IMR-90 (cell line): ENCODE data around the gene EPB41L3. TPM values are rescaled to one million over a fixed set of nuclear protein-coding genes. Genes with fewer than 3 reads are reported as not detected.

Source experiments
- ATAC-seq: fragments of 200-7000 bp; cut with Tn5 transposase; 2 replicates; pipeline ENCODE4 v1.9.1; 2020; ENCODE audit warnings: low read depth, mild to moderate bottlenecking, moderate library complexity
- BruUV-seq: library from RNA; stranded (reverse); fragments of 400-500 nt; replicated peaks from 2 replicates; lab custom pipeline; 2021; lab: Mats Ljungman, UMichigan
- CTCF ChIA-PET: fragments of 300-600 bp; formaldehyde crosslinking; extraction: SDS; loops from one replicate; lab custom pipeline; 2021; ENCODE audit warnings: antibody characterized with exemption; lab: Yijun Ruan, JAX
- POLR2A ChIA-PET: fragments of 300-600 bp; sonication (Branson Sonifier 250); formaldehyde crosslinking; loops from one replicate; lab custom pipeline; 2022; ENCODE audit warnings: antibody characterized with exemption; ENCODE audit not compliant: unreplicated experiment; lab: Charles Lee
- DNase-seq: peaks from one replicate; pipeline ENCODE4 v3.0.0; 2013
- H2AFZ ChIP-seq: replicated peaks from 2 replicates; pipeline ENCODE3; 2013; ENCODE audit warnings: low read length, mild to moderate bottlenecking; ENCODE audit not compliant: poor library complexity
- H2AK5ac ChIP-seq: 2 replicates; pipeline ENCODE4 v1.6.1; 2013; ENCODE audit warnings: low read depth, low read length, inconsistent platforms
- H2AK9ac ChIP-seq: replicated peaks from 2 replicates; pipeline ENCODE3; 2013; ENCODE audit warnings: mild to moderate bottlenecking, low read depth, low read length, moderate library complexity; ENCODE audit not compliant: poor library complexity
- H2BK120ac ChIP-seq: 2 replicates; pipeline ENCODE4 v1.6.1; 2013; ENCODE audit warnings: low read depth, low read length, inconsistent platforms
- H2BK15ac ChIP-seq: 3 replicates; pipeline ENCODE4 v1.6.1; 2013; ENCODE audit warnings: low read depth, low read length, inconsistent platforms
- H2BK20ac ChIP-seq: 2 replicates; pipeline ENCODE4 v1.6.1; 2013; ENCODE audit warnings: low read depth, mild to moderate bottlenecking, inconsistent platforms, low read length, moderate library complexity
- H2BK5ac ChIP-seq: 2 replicates; pipeline ENCODE4 v1.6.1; 2013; ENCODE audit warnings: mild to moderate bottlenecking, low read depth, low read length, inconsistent platforms; ENCODE audit not compliant: poor library complexity, severe bottlenecking
- H3K14ac ChIP-seq: replicated peaks from 2 replicates; pipeline ENCODE4 v1.6.1; 2013; ENCODE audit warnings: low read depth, low read length, inconsistent platforms
- H3K18ac ChIP-seq: 2 replicates; pipeline ENCODE4 v1.6.1; 2013; ENCODE audit warnings: low read depth, low read length, control low read depth
- H3K23ac ChIP-seq: 2 replicates; pipeline ENCODE4 v1.6.1; 2013; ENCODE audit warnings: low read depth, low read length, inconsistent platforms
- H3K27ac ChIP-seq: 2 replicates; pipeline ENCODE4 v1.5.1; 2013; ENCODE audit warnings: mild to moderate bottlenecking, control low read depth, low read length; ENCODE audit not compliant: insufficient read depth
- H3K27me3 ChIP-seq: 2 replicates; pipeline ENCODE4 v1.6.1; 2013; ENCODE audit warnings: low read length; ENCODE audit not compliant: control insufficient read depth, insufficient read depth
- H3K36me3 ChIP-seq: 2 replicates; pipeline ENCODE4 v1.6.1; 2013; ENCODE audit warnings: low read length, mixed read lengths; ENCODE audit not compliant: control insufficient read depth, insufficient read depth
- H3K4ac ChIP-seq: 2 replicates; pipeline ENCODE4 v1.6.1; 2013; ENCODE audit warnings: low read depth, low read length, inconsistent platforms
- H3K4me1 ChIP-seq: 2 replicates; pipeline ENCODE4 v1.6.1; 2013; ENCODE audit warnings: low read length, mixed read lengths; ENCODE audit not compliant: control insufficient read depth, insufficient read depth
- H3K4me2 ChIP-seq: 2 replicates; pipeline ENCODE4 v1.6.1; 2013; ENCODE audit warnings: low read depth, mild to moderate bottlenecking, control low read depth, low read length, moderate library complexity
- H3K4me3 ChIP-seq: 2 replicates; pipeline ENCODE4 v1.5.1; 2013; ENCODE audit warnings: low read depth, mild to moderate bottlenecking, control low read depth, low read length, moderate library complexity; ENCODE audit not compliant: insufficient read depth
- H3K56ac ChIP-seq: 2 replicates; pipeline ENCODE4 v1.6.1; 2013; ENCODE audit warnings: low read length, inconsistent platforms; ENCODE audit not compliant: insufficient read depth; ENCODE audit errors: extremely low read depth
- H3K79me1 ChIP-seq, 2 experiments: 2 replicates each; pipeline ENCODE4 v1.6.1; 2013; ENCODE audit warnings: low read length in 2 of 2, inconsistent platforms in 1 of 2, low read depth in 1 of 2
- H3K9ac ChIP-seq: 2 replicates; pipeline ENCODE4 v1.6.1; 2013; ENCODE audit warnings: low read depth, low read length, control low read depth
- H3K9me1 ChIP-seq: 2 replicates; pipeline ENCODE4 v1.6.1; 2013; ENCODE audit warnings: low read length, inconsistent platforms; ENCODE audit not compliant: insufficient read depth
- H3K9me3 ChIP-seq: 2 replicates; pipeline ENCODE4 v1.6.1; 2013; ENCODE audit warnings: low read length; ENCODE audit not compliant: control insufficient read depth, insufficient read depth
- H4K20me1 ChIP-seq: 2 replicates; pipeline ENCODE4 v1.6.1; 2013; ENCODE audit warnings: low read length, inconsistent platforms; ENCODE audit not compliant: insufficient read depth
- H4K5ac ChIP-seq: 2 replicates; pipeline ENCODE4 v1.6.1; 2013; ENCODE audit warnings: mild to moderate bottlenecking, low read depth, low read length, control low read depth
- H4K8ac ChIP-seq, 2 experiments: 2 replicates each; pipeline ENCODE4 v1.6.1; 2013; ENCODE audit warnings: low read depth in 2 of 2, low read length in 2 of 2, control low read depth in 1 of 2, inconsistent platforms in 1 of 2
- H4K91ac ChIP-seq: 2 replicates; pipeline ENCODE4 v1.6.1; 2013; ENCODE audit warnings: low read depth, low read length, inconsistent platforms; ENCODE audit not compliant: insufficient read depth
- BHLHE40 ChIP-seq: fragments of 150-350 bp; IDR thresholded peaks from 2 replicates; pipeline ENCODE4 v1.6.1; 2016; ENCODE audit warnings: mild to moderate bottlenecking, low read depth, low read length
- CEBPB ChIP-seq: IDR thresholded peaks from 2 replicates; pipeline ENCODE4 v1.6.1; 2012; ENCODE audit warnings: low read depth, low read length, improper control_type of control experiment
- CHD1 ChIP-seq: IDR thresholded peaks from 2 replicates; pipeline ENCODE4 v1.6.1; 2012; ENCODE audit warnings: low read depth, low read length, improper control_type of control experiment
- FOS ChIP-seq: fragments of 150-350 bp; IDR thresholded peaks from 2 replicates; pipeline ENCODE4 v1.6.1; 2016; ENCODE audit warnings: low read depth, low read length
- MAFK ChIP-seq: IDR thresholded peaks from 2 replicates; pipeline ENCODE4 v1.6.1; 2012; ENCODE audit warnings: low read depth, low read length, improper control_type of control experiment
- MAZ ChIP-seq: IDR thresholded peaks from 2 replicates; pipeline ENCODE4 v1.6.1; 2012; ENCODE audit warnings: low read depth, mild to moderate bottlenecking, low read length, improper control_type of control experiment, moderate library complexity, borderline replicate concordance
- MXI1 ChIP-seq: IDR thresholded peaks from 2 replicates; pipeline ENCODE4 v1.6.1; 2012; ENCODE audit warnings: low read depth, mild to moderate bottlenecking, low read length, moderate library complexity, borderline replicate concordance
- NFE2L2 ChIP-seq: fragments of 150-350 bp; IDR thresholded peaks from 2 replicates; pipeline ENCODE4 v1.6.1; 2016; ENCODE audit warnings: low read depth, mild to moderate bottlenecking, low read length
- POLR2A ChIP-seq: IDR thresholded peaks from 2 replicates; pipeline ENCODE4 v1.6.1; 2012; ENCODE audit warnings: mild to moderate bottlenecking, low read depth, low read length
- RAD21 ChIP-seq: IDR thresholded peaks from 2 replicates; pipeline ENCODE4 v1.6.1; 2012; ENCODE audit warnings: low read length, improper control_type of control experiment
- RCOR1 ChIP-seq: IDR thresholded peaks from 2 replicates; pipeline ENCODE4 v1.6.1; 2012; ENCODE audit warnings: mild to moderate bottlenecking, low read length, improper control_type of control experiment; ENCODE audit not compliant: insufficient replicate concordance
- RFX5 ChIP-seq: IDR thresholded peaks from 2 replicates; pipeline ENCODE4 v1.8.0; 2012; ENCODE audit warnings: low read depth, mild to moderate bottlenecking, low read length, moderate library complexity
- SMC3 ChIP-seq: fragments of 150-350 bp; IDR thresholded peaks from 2 replicates; pipeline ENCODE4 v1.6.1; 2016; ENCODE audit warnings: low read depth, mild to moderate bottlenecking, antibody characterized with exemption, low read length, moderate library complexity
- WGBS, 2 experiments: methylation state at CpG; one replicate each; pipeline versions ENCODE4 v1.1.5 to v1.1.7; 2013; ENCODE audit warnings: missing lambda C conversion rate in 2 of 2; ENCODE audit not compliant: insufficient read length in 1 of 2; ENCODE audit errors: extremely low coverage in 2 of 2; 5-methylcytosine and 5-hydroxymethylcytosine counted together
- dilution Hi-C: fragments of 300-500 bp; cut with HindIII; formaldehyde crosslinking; loops from one replicate; pipeline ENCODE4 v1.14.3; 2018; ENCODE audit warnings: low sequenced_read_pairs; ENCODE audit not compliant: unreplicated experiment
- in situ Hi-C: fragments of 300-500 bp; cut with MboI; formaldehyde crosslinking; loops from 3 replicates; pipeline ENCODE4 v1.14.3; 2019; ENCODE audit warnings: low sequenced_read_pairs, inconsistent platforms, mixed read lengths
- intact Hi-C: fragments of 100-400 bp; cut with micrococcal nuclease; formaldehyde crosslinking; loops from 2 replicates; pipeline ENCODE4 v1.10.0; 2022
- polyA plus RNA-seq, 3 experiments: library from polyadenylated mRNA; depleted of rRNA; stranded (reverse); fragments of >200 nt; gene quantifications; 2 replicates each; pipeline ENCODE4 v1.2.3, GENCODE V29; 2012; ENCODE audit warnings: low replicate concordance in 1 of 3
- total RNA-seq: library from RNA; depleted of rRNA; stranded (reverse); fragments of >200 nt; gene quantifications from 2 replicates; pipeline ENCODE4 v1.2.3, GENCODE V29; 2012
- TF ChIP-seq, protein P1 (sequence below): fragments of 150-350 bp; IDR thresholded peaks from 2 replicates; pipeline ENCODE4 v1.6.1; 2016; ENCODE audit warnings: low read depth, mild to moderate bottlenecking, low read length, moderate library complexity, borderline replicate concordance
- TF ChIP-seq, protein P2 (sequence below): fragments of 150-350 bp; IDR thresholded peaks from 2 replicates; pipeline ENCODE4 v1.6.1; 2017; ENCODE audit warnings: mild to moderate bottlenecking, antibody characterized with exemption, low read length, low read depth
- TF ChIP-seq, protein P3 (sequence below): conservative IDR thresholded peaks from 2 replicates; pipeline ENCODE4 v1.5.1; 2012; ENCODE audit warnings: mild to moderate bottlenecking, low read depth, low read length, improper control_type of control experiment

The EPB41L3 gene
- total and polyA plus RNA-seq, 2 of the 4 experiments (the other 2 are of a cell fraction) = 36.6 to 70.3 TPM

DNA sequence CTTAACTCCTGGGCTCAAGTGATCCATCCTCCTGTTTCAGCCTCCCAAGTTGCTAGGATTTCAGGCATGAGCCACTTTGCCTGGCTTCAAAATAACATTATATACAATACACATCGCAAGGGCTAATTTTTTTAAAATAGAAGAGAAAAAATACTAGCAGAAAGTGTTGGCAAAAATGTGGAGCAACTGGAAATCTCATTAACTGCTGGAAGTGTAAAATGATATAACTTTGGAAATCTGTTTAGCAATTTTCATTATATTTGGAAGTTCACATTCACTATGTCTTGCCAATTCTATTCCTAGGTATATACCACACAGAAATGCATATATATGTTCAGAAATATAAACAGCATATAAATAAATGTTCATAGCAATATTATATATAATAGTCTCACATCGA lies 193.2 kb downstream of the EPB41L3 start:
- Histone ChIP-seq H3K23ac (no peak overlapping the region), H3K36me3 (no peaks in the 10 kb centered on the region), H3K9ac (no peak overlapping the region), H4K5ac (no peak overlapping the region), H3K4me3 (no peak overlapping the region), H4K20me1 (no peaks in the 10 kb centered on the region), H3K27me3 (no peaks in the 10 kb centered on the region), H3K4ac (no peak overlapping the region), H3K4me1 (no peaks in the 10 kb centered on the region), H3K14ac (no peak overlapping the region), H2BK5ac (no peak overlapping the region), H4K91ac (no peak overlapping the region), H2BK120ac (no peak overlapping the region), H2BK15ac (no peak overlapping the region), H2BK20ac (no peak overlapping the region), H3K9me1 (no peaks in the 10 kb centered on the region), H3K56ac (no peak overlapping the region), H3K27ac (no peak overlapping the region), H3K4me2 (no peak overlapping the region), H3K9me3 (no peaks in the 10 kb centered on the region), H2AFZ (no peak overlapping the region), H2AK9ac (no peak overlapping the region), H3K79me1 (no peaks in the 10 kb centered on the region), H2AK5ac (no peak overlapping the region), H4K8ac (no peak overlapping the region), H3K18ac (no peak overlapping the region)
- TF ChIP-seq CHD1 = no peak
- TF ChIP-seq MAZ = no peak
- TF ChIP-seq RCOR1 = no peak
- TF ChIP-seq, protein P1, sequence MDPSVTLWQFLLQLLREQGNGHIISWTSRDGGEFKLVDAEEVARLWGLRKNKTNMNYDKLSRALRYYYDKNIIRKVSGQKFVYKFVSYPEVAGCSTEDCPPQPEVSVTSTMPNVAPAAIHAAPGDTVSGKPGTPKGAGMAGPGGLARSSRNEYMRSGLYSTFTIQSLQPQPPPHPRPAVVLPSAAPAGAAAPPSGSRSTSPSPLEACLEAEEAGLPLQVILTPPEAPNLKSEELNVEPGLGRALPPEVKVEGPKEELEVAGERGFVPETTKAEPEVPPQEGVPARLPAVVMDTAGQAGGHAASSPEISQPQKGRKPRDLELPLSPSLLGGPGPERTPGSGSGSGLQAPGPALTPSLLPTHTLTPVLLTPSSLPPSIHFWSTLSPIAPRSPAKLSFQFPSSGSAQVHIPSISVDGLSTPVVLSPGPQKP = no peak
- no peak for TF ChIP-seq FOS
- TF ChIP-seq MAFK = no peak
- no peak for TF ChIP-seq NFE2L2
- TF ChIP-seq RFX5 = no peak
- no peak for TF ChIP-seq SMC3
- TF ChIP-seq CEBPB = no peak
- TF ChIP-seq, protein P2, sequence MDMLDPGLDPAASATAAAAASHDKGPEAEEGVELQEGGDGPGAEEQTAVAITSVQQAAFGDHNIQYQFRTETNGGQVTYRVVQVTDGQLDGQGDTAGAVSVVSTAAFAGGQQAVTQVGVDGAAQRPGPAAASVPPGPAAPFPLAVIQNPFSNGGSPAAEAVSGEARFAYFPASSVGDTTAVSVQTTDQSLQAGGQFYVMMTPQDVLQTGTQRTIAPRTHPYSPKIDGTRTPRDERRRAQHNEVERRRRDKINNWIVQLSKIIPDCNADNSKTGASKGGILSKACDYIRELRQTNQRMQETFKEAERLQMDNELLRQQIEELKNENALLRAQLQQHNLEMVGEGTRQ = no peak
- TF ChIP-seq BHLHE40 = no peak
- TF ChIP-seq POLR2A = no peak
- no peak for TF ChIP-seq MXI1
- no peak for TF ChIP-seq RAD21
- TF ChIP-seq, protein P3, sequence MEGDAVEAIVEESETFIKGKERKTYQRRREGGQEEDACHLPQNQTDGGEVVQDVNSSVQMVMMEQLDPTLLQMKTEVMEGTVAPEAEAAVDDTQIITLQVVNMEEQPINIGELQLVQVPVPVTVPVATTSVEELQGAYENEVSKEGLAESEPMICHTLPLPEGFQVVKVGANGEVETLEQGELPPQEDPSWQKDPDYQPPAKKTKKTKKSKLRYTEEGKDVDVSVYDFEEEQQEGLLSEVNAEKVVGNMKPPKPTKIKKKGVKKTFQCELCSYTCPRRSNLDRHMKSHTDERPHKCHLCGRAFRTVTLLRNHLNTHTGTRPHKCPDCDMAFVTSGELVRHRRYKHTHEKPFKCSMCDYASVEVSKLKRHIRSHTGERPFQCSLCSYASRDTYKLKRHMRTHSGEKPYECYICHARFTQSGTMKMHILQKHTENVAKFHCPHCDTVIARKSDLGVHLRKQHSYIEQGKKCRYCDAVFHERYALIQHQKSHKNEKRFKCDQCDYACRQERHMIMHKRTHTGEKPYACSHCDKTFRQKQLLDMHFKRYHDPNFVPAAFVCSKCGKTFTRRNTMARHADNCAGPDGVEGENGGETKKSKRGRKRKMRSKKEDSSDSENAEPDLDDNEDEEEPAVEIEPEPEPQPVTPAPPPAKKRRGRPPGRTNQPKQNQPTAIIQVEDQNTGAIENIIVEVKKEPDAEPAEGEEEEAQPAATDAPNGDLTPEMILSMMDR = no peak
- ChIA-PET CTCF (no interaction called here), POLR2A (no interaction called here)
- no peak for DNase-seq
- in situ Hi-C loops = no loop called here
- BruUV-seq = no TSS peak
- WGBS, 2 experiments = no CpG with 5 or more reads among the region's 2 CpGs
- ATAC-seq = no peak
- dilution Hi-C loops = no loop called here
- intact Hi-C loops = no loop called here
